Dermis blood vessel endothelial cell (primary cell): ENCODE measurements around the gene CSHL1. TPM values are rescaled to one million over a fixed set of nuclear protein-coding genes. Genes with fewer than 3 reads are reported as not detected.
"Not testable (repeated sequence)": the region's sequence is repeated elsewhere in the genome, so short reads cannot be mapped to it uniquely, and the experiment has no call there.

ENCODE experiments used
- DNase-seq: peaks from one replicate; pipeline ENCODE4 v3.0.0; 2010
- total RNA-seq: library from RNA; depleted of rRNA; stranded (reverse); fragments of >200 nt; gene quantifications from 2 replicates; pipeline ENCODE4 v1.2.3, GENCODE V29; 2014

Gene CSHL1
- total RNA-seq, 1 donor from 2014 or later, result not detected

GRCh38 chr17:63939884-63940283 is 28.8 kb upstream of the CSHL1 start:
- no peak for DNase-seq

- no peak for DNase-seq
Observed at GRCh38 chr17:63939401-63939800, 28.3 kb upstream of the CSHL1 start.

- no peak for DNase-seq
Observed at GRCh38 chr17:63937920-63938319, 26.9 kb upstream of the CSHL1 start.

- DNase-seq, result no peak
Observed at GRCh38 chr17:63937319-63937718, 26.3 kb upstream of the CSHL1 start.

GRCh38 chr17:63934183-63935112 is 23.4 kb upstream of the CSHL1 start:
- DNase-seq, result no peak

- DNase-seq, result no peak
Observed at GRCh38 chr17:63933598-63933997, 22.5 kb upstream of the CSHL1 start.

- no peak for DNase-seq
Observed at GRCh38 chr17:63932721-63933120, 21.7 kb upstream of the CSHL1 start.

DNA sequence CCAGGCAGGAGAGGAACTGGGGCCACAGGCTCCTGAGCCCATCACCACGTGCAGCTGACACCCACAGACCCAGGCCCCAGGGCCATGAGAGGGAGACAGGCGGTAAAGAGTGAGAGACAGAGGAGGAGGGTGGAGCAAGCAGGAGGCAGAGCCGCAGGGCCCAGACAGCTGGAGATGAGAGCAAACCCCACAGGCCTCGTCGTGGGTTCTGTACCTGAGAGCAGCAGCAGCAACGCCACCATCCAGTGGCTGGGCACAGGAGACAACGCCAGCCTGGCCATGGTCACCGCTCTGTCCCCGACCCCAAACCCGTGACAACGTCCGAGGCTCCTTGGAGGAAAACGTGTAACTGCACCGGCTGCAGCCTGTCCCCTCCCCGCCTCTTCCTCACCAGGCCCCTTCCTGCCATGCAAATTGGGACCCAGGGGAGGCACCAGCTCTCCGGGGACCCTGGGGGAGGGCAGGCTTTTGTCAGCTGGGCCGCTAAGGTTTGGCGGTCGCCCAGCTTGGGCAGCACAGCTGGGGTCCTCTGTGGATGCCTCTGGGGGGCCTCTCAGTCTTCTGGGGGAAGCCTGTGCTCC is 21.0 kb upstream of the CSHL1 start, which contains the start of gene CD79B:
Gene CD79B (minus strand): TSS at position 351 of the 581 bp plus-strand sequence. CDS start 70 bp downstream, at position 281.
- no peak for DNase-seq

- peak; percentile 19 for DNase-seq
Observed at GRCh38 chr17:63930951-63931575, 20.0 kb upstream of the CSHL1 start.

GRCh38 chr17:63929860-63930766 is 19.1 kb upstream of the CSHL1 start:
- no peak for DNase-seq

- DNase-seq, result no peak
Observed at GRCh38 chr17:63928966-63929695, 18.1 kb upstream of the CSHL1 start.

DNA sequence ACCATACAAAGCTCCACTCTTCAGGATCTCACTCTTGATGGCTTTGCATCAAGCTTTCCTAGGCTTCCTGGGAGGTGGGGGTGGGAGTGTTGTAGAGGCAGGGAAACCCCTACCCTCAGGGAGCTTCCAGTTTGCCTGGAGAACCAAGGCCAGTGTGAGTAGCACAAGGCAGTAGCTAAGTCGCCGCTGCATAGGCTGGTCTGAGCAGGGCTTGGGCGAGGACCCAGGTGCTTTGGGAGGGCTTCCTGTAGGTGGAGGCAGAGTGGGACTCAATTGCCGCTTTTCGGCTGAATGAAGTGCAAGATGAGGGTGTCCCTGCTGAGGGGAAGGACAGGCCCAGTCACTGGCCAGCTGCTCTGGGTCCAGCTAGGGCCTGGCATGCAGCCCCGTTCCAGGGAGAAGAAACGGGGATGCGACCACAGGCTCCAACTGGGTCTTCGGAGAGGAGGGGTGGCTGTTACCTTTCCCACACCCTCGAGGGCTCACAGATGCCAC is 17.2 kb upstream of the CSHL1 start:
- no peak for DNase-seq

DNA sequence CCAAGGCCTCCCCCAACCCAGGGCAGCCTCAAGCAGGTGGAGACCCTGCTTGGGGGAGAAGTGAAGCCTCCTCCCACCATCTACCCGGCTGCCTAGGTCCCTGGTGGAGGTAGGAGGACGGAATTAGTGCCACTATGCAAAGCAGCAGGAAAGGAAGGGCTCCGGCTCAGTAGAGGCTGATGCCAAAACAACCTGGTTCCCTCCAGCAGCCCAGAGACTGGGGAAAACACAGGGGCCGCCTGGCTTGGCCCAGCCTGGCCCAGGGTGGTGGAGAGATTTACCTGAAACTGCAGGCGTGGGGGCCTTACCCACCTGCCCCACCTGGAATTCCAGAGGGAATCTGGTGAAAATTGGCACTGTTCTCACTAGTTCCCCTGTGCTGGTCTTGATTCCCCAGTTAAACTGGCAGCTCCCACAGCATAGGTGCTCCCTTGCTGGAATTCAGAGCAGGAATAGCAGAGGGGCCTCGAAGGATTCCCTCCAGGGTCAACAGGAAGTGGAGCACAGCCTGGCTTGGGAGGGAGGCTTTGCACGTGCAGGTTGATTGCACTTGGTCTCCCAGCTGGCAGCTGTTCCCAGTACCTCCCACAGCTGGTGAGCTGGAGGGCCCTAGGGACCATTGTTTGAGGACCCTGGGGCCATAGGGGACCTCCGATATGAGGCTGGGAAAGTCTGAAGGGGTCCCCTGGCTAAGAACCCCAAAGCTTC is 16.6 kb upstream of the CSHL1 start:
- DNase-seq, result peak; percentile 18

DNA sequence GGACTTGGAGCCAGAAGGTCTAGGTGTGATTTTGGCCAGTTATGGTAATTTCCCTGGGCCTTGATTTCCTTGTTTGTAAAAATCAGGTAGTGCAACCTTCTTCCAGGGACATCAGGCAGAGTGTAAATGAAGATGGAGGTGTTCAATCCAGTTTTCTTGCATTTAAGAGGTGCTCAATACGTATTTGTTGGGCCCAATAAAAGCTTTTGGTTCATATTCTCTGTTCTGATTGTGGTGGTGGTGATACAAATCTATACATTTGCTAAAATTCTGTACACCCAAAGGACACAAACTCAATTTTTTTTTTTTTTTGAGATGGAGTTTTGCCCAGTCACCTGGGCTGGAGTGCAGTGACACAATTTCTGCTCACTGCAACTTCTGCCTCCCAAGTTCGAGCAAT is 15.1 kb upstream of the CSHL1 start:
- DNase-seq, result no peak

- DNase-seq, result no peak
Observed at GRCh38 chr17:63925615-63926014, 14.6 kb upstream of the CSHL1 start.

- not testable (repeated sequence) for DNase-seq
Observed at GRCh38 chr17:63922402-63922801, 11.3 kb upstream of the CSHL1 start.

DNA sequence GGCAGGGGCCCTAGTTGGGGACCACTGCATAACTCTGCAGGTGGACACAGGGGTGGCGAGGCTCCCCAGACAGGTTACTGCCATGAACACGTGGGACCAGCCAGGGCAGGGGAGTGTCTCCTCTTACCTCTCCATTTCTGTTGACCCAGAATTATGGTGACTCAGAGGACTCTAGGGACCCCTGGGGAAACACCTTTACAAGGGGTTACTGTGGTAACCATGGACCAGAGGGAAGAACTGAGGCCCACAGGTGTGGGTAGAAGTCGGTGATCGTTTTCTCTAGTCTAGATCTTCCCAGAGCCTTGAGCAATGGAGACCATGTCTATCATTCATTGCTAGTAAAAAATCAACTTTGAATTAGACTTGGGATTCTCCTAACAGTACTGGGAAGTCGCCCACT is 9.7 kb upstream of the CSHL1 start:
- not testable (repeated sequence) for DNase-seq

DNA sequence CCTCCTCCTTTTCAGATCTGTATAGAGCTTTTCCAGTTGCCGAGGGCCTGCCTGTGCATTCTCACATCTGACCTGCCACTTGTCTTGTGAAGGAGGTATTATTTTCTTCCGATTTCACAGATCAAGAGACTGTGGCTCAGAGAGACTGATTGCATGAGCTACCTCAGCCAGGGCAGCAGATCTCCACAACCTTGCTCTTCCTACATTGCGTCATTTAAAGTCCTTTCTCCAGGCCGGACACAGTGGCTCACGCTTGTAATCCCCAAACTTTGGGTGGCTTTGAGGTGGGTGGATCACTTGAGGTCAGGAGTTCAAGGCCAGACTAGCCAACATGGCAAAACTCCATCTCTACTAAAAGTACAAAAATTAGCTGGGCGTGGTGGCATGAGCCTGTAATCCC is 9.0 kb upstream of the CSHL1 start:
- DNase-seq, result not testable (repeated sequence)

DNA sequence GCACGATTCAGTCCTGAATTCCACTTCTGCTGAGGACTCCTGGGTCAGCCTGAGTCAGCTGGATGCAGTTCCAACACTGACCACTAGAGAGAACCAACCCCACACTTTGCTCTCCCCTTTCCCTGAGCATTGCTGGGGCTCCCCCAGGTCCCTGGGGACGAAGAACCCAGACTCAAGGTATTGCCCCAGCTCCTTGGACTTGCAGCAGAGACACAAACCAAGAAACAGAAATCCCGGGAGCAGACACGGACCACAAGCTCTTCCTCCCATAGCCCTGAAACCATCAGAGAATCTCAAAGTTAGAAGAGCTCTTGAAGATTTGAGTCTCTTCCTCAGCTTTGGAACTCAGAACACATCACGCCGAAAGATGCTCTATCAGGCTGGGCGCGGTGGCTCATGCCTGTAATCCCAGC is 8.3 kb upstream of the CSHL1 start:
- DNase-seq, result peak; percentile 81

DNA sequence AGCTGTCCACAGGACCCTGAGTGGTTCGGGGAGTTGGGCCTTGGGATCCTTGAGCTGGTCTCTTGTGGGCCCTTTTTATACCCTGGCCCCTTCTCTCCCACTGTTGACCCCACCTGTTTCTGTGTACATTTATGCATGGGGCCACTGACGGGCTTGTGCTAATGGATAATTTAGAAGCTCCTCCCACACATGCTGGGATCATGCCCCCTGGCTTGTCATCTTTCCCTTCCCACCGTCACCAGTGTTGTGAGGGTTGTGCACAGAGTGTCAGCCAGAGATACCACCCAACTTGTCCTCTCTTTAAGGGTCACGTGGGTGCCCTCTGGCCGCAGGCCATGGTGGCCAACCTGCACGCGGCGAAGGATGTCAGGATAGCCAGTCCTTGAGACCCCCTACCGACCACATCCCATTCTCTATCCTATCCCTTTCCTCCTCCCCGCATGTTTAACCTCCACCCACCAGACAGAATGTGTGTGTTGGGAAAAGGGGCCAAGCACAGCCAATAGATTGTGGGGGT is 7.8 kb upstream of the CSHL1 start, which contains the start of gene GH1:
Gene GH1 (minus strand): TSS at position 51 of the 517 bp plus-strand sequence. CDS start 63 bp downstream, outside the sequence.
- DNase-seq, result not testable (repeated sequence)
